HG03558 (cell line): Measurements from ENCODE around the gene ADAMTS17.
"Not testable (repeated sequence)": the region's sequence is repeated elsewhere in the genome, so short reads cannot be mapped to it uniquely, and the experiment has no call there.

Experiments used
- ATAC-seq: cut with Tn5 transposase; IDR thresholded peaks from one replicate; pipeline ENCODE4 v1.9.1; 2021; ENCODE audit warnings: moderate number of reproducible peaks; ENCODE audit not compliant: unreplicated experiment; ENCODE audit errors: extremely low read depth

The ADAMTS17 gene

DNA sequence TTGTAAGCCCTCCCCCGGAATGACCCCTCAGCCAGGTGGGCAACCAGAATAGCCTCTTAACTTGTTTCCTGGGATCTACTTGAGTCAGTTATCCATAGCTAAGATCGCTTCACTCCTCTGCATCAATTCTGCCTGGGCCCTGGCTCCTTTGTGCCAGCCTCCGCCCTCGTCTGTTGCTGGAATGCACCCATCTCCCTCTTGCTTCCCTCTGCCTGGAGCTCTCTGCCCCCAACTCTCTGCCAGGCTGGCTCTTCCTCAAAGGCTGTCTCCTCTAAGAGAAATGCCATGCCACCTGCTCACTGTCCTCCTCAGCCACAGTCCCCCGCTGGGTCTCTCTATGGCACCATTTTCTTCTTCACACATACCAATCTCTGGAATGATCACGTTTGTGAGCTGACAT is 240.8 kb downstream of the ADAMTS17 start:
- ATAC-seq: no peak

DNA sequence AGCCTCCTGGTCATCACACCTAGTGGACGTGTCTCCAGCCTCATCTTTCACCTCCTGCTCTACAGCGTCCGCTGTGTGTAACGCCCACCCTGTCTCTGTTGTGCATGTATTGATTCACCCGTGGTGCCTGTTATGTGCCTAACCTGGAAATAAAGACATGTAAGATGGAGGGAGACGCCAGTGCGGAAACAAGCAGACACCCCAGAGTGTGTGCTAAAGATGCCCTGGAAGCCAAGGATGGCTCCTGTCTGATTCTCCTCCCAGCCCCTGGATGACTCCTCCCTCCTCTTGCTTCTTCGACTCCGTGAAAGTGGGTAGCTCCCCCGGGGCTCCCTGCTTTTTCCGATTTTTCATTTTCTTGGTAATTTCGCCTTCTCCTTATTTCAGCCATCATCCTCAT is 241.8 kb downstream of the ADAMTS17 start:
- no peak for ATAC-seq

DNA sequence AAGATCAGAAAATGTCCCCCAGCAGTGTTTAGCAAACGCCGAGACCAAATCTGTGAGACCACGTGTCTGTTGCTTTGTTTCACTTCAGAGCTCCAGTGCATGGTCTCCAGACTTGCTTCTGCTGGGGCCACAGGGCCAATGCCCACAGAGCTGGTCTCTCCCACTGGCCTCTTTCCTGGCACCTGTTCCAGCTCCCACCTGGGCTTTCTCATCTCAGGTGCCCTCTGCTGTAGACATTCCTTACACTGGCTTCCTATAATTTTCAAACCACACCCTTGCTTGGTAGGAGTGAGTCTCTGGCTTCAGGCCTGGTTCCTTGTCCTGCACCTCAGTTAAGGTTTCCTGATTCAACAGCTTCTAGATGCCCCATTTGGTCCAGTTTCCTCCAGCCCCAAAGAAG is 243.1 kb downstream of the ADAMTS17 start:
- ATAC-seq: no peak

DNA sequence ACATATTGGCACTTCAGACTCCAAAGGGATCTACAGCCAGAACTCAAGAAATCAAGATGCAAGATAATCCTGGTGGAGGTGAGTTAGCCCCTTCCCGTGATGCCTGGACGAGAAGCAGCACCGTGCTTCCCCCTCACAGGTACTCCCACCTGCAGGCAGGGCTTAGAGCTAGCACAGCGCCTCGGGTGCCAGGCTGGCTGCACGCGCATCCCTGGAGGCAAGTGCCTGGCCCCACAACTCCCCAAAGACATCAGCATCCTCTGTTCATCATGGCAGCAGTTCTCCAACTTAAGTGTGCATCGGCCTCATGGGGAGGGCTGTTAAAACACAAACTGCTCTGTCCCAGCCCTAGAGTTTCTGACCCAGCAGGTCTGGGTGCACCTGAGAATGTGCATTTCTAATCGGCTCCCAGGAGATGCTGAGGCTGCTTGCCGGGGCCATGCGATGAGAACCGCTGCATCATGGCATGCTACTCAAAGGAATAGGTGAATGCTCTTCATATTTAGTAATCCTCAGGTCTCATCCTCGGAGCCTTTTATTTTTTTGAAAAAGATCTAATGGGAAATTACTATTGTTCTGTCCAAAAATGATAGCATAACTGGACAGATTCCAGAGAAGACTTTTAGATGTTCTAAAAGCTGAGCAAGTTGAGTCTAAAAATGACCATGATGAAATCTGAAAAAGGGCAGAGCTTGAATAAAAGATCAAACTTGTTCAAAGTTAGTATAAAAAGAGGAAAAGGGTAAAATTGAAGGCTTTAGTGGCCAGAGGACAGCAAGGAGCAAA is 244.2 kb downstream of the ADAMTS17 start:
- ATAC-seq: no peak

DNA sequence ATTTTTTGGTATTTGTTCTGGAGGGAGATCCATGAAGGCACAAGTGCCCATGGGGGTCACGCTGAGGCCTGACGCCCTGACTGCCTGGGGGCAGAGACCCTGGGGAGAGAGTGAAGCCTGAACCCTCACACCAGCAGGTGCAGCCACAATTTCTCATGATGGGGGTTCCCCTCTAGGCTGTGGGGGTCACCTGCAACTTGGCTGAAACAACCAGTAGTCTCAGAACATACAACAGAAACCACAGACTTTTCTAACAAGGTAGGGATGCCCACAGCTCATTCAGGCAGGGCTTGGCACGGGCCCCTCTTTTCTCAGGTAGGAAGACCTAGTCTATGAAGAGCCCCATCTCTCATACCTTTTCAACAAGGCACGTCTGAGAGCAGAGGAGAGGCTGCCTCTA is 245.1 kb downstream of the ADAMTS17 start:
- no peak for ATAC-seq

DNA sequence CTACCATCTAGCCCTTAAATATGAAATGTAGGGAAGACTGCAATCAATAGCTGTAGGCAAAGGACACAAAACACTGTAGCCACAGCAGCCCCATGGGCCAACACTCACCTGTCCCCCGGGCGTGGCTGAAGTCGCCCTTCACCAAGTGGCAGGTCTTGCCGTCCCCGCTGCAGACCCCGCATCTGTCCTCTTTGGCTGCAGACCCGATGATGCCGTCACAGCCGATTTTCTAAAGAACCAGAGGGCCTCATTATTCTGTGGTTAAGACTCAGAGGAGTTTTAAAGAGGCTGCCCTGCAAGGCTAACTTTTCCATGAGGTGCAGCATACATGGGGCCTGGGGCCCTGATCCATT is 245.6 kb downstream of the ADAMTS17 start:
- ATAC-seq: no peak

DNA sequence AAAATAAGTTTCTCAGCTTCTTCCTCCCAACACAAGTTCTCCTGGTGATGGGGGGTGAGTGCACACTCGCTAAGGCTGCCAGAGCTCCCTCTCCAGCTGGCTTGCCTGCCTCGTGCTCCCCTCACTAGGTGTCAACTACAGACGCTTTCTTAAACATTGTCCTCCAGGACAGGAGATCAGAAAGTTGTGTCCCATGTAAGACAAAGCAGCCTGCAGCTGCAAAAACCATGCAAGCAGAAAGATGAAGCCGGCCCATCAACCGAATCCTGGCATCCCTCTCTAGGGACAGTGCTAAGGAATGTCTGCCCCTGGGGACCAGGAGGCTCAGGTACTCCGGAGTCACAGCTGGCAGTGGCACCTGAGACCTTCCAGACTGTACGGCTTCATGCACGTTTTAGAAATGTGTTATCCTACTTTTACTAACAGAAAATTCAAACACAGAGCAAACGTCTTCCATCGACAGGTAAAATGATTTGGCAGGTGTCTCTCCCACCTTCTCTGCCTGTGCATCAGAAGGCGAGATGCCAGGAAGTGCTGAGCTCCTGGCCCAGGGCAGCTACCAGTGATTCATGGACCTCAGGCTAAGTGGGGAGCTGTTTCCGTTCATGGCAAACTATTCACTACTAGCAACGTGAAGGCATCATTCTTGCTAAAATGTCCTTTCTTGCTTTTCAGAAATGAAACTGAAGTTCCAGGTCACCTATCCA is 246.1 kb downstream of the ADAMTS17 start:
- ATAC-seq: no peak

DNA sequence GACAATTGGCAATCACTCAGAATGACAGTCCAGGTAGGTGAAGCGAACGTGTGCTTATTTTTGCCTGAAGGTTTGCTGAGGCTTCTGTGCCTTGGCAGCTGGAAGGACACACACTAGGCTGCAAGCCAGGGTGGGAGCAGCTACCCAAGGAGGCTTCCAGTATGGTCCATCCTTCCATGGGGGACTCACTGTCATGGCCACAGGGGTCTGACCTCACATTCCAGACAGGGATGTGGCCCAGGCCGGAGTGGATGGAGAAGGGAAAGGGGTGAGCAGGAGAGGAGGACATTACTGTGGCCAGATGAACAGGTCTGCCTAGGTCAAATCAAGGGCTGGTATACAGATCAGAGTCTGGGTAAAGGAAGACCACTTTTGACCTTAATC is 247.7 kb downstream of the ADAMTS17 start:
- ATAC-seq: no peak

DNA sequence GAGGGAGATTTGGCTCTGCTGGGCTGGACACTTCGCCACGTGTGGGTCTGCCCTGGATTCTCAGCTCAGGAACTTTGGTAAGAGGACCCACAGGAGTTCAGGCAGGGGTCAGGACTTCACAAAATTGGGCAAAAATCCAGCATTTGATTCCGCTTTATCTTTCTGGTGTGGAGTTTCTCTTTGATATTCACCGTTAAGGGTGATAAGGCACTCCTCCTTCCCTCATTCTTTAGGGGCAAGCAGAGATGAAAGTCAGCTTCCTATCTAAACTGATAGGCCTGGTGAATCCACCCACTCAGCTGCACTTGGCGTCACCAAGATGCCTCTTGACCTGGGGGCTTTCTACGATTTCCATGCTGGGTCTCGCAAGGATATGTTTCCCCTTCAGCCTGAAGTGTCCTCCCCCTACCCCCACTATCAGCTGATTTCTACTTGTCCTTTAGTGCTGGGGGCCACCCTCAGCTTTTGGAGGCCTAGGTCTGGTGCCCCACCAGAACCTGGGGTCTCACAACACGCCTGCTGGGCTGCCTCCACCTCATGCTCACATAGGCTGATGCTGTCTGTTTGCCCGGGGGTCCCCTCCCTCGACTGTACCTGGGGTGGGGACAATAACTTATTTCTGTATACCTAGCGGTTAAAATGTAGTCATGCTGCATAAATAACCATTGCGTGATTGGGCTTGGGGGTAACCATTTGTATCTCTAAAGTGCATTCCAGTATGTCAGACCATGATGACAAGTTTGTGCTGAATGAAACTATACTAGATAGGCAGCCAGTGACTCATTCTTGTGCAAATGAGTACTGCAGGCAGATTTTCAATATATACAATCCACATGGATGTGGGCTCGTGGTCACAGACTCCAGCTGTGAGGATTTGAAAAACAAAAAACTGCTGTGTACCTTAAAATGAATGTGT is 248.3 kb downstream of the ADAMTS17 start:
- no peak for ATAC-seq

DNA sequence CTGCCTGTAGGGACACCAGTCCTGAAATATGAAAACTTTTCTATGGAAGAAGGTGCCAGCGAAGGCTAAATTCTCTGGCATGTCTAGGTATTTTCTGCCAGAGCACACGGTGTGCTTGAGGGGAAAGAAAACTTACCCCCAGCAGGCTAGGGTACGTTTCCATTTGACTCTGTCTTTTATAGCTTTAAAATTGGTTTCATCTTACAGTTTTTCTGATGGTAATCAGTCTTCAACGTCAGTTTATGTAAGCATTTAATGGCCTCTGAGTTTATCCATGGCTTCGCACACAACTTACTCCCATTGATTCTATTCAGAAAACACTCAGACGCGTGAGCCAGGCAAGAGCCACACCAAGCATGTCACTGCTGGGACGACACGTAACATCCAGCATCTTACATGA is 249.7 kb downstream of the ADAMTS17 start:
- no peak for ATAC-seq

DNA sequence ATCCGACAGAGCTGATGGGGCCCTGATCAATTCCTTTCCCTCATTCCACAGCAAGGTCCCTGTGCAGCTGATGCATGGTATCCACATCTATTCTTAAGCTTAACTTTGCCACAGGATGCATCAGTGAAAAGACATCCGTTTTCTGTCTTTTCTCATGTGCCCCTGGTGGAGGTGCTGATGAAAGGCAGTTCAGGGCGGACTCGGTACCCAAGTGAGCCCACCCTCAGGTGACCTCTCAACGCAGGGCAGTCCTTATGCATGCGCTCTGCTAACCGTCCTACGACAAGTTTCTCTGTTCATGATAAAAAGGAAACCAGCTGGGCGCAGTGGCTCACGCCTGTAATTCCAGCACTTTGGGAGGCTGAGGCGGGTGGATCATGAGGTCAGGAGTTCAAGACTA is 251.4 kb downstream of the ADAMTS17 start:
- ATAC-seq: no peak

DNA sequence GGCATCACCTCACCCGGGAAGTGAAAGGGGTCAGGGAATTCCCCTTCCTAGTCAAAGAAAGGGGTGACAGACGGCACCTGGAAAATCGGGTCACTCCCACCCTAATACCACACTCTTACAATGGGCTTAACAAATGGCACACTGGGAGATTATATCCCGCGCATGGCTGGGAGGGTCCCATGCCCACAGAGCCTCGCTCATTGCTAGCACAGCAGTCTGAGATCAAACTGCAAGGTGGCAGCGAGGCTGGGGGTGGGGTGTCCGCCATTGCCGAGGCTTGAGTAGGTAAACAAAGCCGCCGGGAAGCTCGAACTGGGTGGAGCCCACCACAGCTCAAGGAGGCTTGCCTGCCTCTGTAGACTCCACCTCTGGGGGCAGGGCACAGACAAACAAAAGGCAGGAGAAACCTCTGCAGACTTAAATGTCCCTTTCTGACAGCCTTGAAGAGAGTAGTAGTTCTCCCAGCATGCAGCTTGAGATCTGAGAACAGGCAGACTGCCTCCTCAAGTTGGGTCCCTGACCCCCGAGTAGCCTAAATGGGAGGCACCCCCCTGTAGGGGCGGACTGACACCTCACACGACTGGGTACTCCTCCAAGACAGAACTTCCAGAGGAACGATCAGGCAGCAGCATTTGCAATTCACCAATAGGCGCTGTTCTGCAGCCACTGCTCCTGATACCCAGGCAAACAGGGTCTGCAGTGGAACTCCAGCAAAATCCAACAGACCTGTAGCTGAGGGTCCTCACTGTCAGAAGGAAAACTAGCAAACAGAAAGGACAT is 257.5 kb downstream of the ADAMTS17 start:
- ATAC-seq: not testable (repeated sequence)

DNA sequence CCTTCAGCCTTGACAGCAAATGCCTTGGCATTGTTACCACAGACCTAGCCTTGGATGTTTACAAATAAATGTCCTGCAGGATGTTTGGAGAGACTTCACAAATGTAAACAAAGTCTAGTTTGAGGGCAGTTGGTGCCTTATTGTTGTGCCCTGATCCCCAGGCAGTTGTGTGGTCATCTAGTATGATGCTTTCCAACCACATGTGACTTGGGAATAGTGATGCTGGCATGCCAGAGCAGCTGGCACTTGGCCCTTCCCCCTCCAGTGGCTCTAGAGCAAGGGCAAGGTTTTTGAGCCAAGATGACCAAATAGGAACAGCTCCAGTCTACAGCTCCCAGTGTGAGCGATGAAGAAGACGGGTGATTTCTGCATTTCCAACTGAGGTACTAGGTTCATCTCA is 258.2 kb downstream of the ADAMTS17 start:
- no peak for ATAC-seq

DNA sequence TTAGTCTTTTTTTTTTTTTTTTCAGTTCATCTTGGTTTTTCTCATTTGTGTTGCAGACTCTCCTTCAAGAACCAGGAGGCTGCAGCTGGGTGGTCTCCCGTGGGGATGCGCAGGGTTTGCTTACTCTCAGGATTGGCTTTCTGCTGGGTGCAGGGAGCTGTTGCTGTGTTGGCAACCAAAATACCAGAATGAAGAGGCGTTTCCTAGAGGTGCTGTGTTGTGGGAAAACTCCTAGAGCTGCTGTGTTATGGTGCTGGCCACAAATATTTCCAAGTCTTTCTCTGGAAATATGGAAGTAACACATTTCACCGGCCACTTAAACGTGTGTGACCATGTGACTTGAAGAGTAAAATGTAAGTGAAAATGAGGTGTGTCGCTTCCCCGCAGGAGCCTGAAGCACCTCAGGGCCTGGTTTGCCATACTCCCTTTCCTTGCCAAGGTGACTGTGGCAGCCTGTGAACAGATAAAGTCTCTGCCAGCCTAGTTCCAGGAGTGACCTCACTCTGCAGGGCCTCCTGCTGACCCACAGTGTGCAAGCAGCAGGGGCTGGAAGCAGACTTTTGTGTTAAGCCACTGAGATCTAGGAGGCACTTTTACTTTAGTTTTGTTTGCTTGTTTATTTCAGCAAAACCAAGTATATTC is 258.9 kb downstream of the ADAMTS17 start:
- ATAC-seq: no peak

DNA sequence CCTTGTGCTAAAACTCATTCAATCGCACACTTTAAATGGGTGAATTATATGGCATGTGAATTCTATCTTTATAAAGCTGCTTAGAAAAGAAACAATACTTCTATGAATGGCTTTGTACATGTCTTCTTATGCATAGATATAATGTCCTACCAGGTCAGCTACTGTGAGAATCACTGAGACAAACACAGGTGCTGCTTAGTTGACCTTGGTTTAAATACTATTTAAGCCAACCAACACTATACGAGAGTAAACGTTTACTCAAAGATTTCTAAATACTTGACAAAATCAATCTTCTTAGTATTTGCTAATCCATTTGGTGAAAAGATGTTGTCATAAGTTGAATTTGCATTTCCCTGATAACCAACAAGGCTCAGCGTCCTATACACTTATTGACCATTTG is 260.3 kb downstream of the ADAMTS17 start:
- ATAC-seq: no peak

DNA sequence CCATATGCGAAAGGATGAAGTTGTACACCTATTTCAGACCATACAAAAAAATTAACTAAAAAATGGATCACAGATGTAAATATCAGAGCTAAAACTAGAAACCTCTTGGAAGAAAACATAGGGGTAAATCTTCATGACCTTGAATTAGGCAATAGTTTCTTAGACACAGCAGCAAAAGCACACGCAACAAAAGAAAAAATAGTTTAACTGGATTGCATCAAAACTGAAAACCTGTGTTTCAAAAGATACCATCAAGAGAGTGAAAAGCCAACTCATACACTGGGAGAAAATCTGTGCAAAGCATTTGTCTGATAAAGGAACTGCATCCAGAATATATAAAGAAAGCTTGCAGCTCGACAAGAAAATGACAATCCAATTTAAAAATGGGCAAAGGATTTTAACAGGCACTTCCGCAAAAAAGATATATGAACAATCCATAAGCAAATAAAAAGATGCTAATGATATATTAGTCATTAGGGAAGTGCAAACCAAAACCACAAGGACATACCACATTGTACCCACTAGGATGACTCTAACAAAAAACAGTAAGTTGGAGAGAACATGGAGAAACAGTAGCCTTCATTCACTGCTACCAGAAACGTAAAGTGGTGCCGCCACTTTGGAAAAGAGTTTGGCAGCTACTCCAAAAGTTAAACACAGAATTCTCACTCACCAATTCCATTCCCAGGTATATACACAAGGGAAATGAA is 263.1 kb downstream of the ADAMTS17 start:
- ATAC-seq: no peak

DNA sequence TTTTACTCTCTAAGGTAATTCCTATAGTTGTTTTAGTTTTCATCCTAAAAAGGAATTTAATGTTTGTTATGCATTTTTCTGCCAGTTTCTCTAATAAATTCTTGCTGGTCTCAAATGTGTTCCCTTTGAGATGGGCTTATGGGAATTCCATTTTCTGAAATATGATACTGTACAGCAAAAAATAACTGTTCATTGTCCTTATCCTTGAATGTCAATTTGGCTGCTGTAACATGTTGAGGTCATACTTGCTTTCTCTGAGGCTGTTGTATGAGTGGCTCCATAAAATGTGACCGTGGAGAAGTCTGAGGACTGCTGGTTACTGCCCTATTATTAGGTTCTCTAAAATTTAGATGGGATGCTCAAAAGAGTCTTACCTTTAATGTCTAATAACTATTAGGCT is 266.5 kb downstream of the ADAMTS17 start:
- no peak for ATAC-seq

DNA sequence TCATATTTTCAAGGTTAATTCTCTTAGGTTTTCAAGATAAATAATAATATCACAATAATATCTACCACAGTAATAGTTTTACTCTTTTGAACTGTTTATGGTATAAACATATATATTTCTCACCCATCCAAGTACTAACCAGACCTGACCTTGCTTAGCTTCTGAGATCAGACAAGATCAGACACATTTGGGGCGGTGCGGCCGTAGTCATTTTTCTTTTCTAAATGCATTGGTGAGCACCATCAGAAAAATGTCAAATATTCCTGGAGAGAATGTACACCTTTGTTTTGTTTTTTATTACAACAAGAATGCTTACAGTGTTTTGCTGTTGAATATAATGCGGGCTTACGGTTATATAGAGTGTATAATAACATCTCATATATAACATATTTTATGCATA is 267.8 kb downstream of the ADAMTS17 start:
- no peak for ATAC-seq
